Stimulated activated naive CD8-positive, alpha-beta T cell treated with anti-CD3 and anti-CD28 coated beads, Interleukin-15, Interleukin-2, amounts not matched to agents 100 U/mL and 50 U/mL, for 24 hours (primary cell): ENCODE measurements around the gene NDOR1.
A peak's percentile ranks its signal among the peaks of the same experiment; 100 is the strongest.
"Not testable (repeated sequence)": the region's sequence is repeated elsewhere in the genome, so short reads cannot be mapped to it uniquely, and the experiment has no call there.

Experiments
- ATAC-seq: fragments of 150-1000 bp; cut with Tn5 transposase; one replicate; pipeline ENCODE4 v1.10.0; 2021
- DNase-seq: peaks from one replicate; pipeline ENCODE4 v3.0.0; 2021

Gene NDOR1

DNA sequence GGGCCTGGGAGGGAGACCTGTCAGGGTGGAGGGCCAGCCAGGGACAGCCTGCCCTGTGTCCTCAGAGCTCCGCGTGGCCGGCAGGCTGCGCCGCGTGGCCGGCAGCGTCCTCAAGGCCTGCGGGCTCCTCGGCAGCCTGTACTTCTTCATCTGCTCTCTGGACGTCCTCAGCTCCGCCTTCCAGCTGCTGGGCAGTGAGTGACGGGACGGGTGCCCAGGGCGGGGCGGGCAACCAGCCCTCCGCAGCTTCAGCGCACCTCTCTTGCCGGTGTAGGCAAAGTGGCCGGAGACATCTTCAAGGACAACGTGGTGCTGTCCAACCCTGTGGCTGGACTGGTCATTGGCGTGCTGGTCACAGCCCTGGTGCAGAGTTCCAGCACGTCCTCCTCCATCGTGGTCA lies 27.0 kb downstream of the NDOR1 start:
- no peak for DNase-seq
- ATAC-seq: no peak

DNA sequence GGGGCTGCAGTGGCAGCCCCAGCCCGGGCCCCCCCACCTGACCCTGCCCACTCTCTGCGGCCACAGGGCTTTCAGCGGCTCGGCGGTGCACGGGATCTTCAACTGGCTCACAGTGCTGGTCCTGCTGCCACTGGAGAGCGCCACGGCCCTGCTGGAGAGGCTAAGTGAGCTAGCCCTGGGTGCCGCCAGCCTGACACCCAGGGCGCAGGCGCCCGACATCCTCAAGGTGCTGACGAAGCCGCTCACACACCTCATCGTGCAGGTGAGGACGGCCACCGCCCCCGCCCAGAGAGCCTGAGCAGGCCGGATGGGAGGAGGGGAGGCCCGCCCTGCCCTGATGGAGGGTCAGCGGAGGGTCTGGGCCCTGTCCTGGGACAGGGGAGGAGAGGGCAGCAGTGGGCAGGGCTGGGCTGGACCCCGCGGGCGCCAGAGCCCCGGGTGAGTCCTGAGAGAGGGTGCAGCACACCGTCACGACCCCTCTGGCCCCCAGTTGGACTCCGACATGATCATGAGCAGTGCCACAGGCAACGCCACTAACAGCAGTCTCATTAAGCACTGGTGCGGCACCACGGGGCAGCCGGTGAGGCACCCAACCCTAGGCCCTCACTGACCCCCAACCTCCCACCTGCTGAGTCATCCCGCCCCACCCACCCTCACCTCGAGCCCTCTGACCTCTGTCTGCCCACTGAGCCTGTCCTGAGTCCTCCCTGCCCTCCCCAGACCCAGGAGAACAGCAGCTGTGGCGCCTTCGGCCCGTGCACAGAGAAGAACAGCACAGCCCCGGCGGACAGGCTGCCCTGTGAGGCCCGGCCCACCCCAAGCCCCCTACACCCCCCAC lies 27.9 kb downstream of the NDOR1 start:
- ATAC-seq (no peak), DNase-seq (no peak)

DNA sequence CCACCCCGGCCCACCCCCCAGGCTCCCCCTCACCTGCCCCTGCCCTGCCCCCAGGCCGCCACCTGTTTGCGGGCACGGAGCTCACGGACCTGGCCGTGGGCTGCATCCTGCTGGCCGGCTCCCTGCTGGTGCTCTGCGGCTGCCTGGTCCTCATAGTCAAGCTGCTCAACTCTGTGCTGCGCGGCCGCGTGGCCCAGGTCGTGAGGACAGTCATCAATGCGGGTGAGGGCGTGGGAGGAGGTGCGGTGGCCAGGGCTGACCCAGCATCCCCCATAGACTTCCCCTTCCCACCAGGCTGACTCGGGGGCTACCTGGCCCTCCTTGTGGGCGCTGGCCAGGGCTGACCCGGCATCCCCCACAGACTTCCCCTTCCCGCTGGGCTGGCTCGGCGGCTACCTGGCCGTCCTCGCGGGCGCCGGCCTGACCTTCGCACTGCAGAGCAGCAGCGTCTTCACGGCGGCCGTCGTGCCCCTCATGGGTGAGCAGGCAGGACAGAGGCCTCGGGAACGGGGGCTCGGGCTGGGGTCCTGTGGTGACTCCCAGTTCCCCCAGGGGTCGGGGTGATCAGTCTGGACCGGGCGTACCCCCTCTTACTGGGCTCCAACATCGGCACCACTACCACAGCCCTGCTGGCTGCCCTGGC lies 28.7 kb downstream of the NDOR1 start:
- DNase-seq (no peak), ATAC-seq (no peak)

DNA sequence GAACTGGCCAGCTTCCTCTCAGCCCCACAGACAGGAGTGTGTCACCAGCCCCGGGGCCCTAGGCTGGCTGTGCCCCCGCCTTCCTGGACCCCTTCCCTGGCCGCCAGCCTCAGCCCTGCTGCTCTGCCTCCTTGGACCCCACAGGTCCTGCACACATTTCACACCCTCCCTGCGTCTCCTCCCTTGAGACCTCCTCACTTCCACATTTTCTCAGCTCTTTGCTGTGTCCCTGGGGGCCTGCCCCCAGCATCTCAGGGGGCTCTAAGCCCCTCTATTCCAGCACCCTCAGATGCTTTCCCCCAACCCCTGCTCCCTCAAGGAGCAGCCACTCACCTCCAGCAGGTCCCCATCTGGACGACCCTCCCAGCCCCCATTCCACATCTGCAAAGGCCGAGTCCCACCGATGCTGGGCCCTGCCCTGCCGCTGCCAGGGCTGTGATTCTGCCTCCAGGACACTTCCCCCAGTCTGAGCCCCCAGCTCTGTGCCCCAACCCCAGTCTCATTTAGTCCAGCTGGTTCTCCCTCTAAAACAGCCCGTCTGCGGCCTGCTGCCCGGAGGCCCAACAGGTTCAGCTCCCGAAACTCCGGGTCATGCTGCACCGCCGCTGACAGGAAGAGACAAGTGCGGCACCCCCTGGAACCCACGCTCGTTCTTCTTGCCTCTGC lies 29.4 kb downstream of the NDOR1 start:
- no peak for DNase-seq

DNA sequence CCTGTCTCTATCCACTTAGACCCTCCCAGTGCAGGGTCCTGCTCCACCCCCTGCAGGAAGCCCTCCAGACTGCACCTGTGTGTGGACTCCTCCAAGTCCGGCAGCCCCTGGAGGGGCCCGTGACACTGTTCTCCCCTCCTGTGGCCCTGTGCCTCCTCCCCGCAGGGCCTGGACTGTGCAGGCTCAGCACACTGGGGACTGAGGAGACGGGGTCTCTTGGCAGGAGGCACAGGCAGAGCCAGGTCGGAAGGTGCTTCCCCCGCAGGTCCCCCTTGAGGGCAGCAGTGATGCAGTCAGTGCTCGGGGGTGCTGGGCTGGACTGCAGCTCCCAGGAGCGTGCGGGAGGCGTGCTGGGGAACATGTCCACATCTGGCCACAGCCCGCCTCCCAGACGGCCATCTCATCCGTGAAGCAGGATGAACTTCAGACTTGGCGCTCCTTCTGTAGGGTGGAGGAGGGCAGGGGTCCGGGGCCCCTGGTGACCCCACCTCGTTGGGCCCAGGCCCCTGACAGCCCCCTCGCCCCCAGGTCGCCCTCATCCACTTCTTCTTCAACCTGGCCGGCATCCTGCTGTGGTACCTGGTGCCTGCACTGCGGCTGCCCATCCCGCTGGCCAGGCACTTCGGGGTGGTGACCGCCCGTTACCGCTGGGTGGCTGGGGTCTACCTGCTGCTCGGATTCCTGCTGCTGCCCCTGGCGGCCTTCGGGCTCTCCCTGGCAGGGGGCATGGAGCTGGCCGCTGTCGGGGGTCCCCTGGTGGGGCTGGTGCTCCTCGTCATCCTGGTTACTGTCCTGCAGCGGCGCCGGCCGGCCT lies 30.1 kb downstream of the NDOR1 start:
- no peak for ATAC-seq
- DNase-seq: no peak

More for the DNA sequence above, 29.4 kb downstream of the NDOR1 start:
- no peak for ATAC-seq

DNA sequence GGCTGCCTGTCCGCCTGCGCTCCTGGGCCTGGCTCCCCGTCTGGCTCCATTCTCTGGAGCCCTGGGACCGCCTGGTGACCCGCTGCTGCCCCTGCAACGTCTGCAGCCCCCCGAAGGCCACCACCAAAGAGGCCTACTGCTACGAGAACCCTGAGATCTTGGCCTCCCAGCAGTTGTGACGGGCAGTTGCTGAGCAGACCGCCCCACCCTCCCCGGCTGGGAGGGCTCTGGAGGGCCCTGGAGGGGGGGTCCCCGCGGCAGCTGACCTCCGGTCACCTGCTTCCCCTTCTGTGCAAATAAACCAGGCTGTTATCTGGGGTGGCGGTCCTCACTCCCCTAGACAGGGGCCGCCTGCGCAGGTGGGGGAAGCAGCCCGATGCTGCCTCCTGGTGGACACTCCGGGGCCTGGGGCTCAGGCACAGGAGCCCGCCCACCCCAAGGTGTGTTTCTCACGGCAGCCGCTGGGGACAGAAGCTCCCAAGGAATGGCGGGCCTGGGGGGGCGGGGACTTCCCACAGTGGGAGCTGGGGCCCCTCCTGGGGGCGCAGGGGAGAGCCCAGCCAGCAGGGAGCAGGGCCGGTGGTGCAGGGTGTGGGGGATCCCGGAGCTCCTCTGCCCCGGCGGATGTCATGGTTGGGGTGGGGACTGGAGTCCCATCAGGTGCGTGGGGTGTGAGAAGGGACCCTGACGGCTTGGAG lies 30.9 kb downstream of the NDOR1 start:
- DNase-seq: peak; percentile 97
- ATAC-seq: peak; percentile 38

DNA sequence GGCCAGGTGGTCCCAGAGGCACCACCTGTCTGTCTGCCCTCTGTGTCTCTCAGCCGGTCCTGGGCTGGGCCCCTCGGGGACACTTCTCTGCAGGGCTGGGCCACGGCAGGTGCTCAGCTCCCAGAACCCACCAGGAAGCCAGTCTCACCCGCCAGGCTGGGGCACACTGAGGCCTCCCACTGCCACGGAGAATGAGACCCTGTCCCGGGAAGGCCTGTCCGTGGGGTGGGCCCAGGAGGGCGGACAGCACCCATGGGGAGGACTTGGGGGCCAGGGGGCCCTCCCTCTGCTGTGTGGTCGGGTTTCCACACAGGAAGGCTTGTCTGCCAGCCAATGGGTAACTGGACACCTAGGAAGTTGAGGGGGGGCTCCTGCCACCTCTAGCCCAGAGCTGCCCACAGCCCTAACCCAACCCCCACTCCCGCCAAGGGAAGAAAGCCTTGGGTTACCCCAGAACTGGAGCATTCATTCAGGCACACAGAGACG lies 31.5 kb downstream of the NDOR1 start:
- DNase-seq (no peak), ATAC-seq (no peak)

DNA sequence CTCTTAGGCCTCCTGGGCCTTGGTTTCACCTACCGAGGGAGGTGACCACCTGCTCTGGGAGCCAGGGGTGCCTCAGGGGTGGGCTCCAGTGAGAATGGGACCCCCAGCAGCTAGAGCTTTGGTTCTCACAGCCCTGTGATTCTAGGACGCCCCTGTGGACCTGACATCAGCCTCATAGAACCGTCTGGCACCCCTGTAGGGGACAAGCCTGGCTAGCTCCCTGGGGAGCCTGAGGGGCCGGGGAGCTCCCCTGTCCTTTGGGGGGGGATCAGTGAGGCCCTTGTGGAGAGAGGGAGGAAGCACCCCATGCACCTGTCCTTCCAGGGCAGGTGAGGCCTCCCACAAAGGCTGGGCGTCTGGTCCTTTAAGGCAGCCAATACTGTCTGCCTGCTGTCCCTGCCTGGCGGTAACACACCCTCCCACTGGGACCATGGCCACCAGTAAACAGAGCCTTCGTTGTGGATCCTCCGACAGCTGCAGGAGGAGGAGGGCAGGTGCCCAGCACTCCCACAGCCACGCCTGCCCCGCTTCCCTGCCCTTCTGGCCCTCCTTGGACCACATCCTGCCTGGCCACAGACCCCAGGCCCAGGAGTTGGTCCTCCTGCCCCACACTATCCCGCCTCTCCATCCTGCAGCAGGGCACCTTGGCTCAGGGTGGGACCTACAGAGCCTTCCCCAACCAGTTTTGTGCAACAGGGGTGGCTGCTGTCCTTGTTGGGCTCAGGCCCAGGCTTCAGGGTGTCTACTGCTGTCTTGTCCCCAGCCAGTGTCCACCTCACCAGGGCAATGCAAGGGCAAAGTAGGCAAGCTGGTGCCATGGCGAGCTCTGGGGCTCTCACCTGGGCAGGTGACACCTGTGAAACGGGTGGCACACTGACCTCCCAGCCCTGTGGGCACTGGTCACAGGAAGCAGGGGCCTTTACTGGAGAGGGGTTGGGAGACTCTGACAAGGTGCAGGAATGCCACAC lies 32.5 kb downstream of the NDOR1 start:
- no peak for ATAC-seq

DNA sequence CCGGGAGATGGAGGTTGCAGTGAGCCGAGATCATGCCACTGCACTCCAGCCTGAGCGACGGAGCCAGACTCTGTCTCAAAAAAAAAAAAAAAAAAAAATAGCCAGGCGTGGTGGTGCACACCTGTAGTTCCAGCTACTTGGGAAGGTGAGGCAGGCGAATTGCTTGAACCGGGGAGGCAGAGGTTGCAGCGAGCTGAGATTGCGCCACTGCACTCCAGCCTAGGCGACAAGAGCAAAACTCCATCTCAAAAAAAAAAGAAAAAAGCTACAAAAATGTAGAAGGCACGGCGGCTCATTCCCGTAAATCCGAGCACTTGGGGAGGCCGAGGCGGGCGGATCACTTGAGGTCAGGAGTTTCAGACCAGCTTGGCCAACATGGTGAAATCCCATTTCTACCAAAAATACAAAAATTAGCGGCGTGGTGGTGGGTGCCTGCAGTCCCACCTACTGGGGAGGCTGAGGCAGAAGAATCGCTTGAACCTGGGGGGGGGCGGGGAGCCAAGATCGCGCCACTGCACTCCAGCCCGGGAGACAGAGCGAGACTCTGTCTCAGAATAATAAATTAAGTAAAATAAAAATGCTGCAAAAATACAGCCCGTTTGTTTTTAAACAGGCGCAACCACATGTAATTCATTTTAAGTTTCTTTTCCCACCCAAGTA lies 34.2 kb downstream of the NDOR1 start:
- ATAC-seq, DNase-seq: not testable (repeated sequence)

More for the DNA sequence above, 32.5 kb downstream of the NDOR1 start:
- DNase-seq: no peak

DNA sequence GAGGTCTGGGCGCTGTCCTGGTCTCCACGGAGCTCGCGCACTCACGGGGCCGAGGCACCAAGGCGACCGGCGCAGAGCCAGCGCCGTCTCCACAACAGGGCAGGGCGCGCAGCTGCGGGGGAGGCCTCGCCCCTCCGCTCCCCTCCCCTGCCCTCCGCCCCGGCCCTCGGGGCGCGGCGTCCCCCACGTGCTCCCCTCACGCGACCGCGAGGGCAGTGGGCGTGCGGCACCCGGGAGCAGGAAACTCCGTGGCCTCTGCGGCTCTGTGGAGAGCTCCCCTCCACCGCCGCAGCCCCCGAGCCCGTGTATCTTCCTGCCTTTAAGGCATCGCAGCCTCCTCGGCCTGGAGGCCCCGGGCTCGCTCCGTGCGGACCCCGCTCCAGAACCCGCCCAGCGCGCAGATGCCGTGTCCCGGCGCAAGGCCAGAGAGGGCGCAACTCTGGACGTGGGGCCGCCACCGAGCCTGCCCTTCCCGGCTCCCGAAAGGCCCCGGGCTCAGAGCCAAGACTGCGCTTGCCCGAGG lies 34.9 kb downstream of the NDOR1 start:
- DNase-seq (peak; percentile 76), ATAC-seq (peak; percentile 14)

DNA sequence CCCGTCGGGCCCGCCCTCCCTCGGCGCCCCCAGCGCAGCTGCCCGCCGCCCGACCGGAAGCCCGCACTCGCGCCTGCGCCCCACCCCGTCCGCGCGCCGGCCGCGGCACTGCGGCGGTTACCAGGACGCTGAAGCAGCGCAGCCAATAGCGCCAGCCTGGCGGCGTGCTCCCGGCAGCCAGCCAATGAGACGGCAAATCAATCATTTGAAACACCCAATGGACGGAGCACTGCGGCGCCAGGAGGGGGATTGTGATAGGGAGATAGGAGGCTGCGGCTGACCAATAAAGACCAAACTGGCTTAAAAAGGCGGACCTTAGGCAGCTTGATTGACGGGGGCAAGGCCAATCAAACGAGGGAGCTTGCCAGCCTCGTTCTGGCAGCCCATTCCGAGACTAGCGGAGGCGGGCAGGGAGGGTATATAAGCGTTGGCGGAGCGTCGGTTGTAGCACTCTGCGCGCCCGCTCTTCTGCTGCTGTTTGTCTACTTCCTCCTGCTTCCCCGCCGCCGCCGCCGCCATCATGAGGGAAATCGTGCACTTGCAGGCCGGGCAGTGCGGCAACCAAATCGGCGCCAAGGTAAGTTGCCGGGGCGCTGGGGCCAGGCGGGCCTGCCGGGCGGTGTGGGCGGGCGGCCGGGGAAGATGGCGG lies 35.5 kb downstream of the NDOR1 start, which contains the start of gene TUBB4B:
TUBB4B (plus strand) TSS at position 447 of the 649 bp plus-strand sequence; CDS start at position 521, 74 bp downstream.
- peak; percentile 77 for ATAC-seq
- peak; percentile 95 for DNase-seq

DNA sequence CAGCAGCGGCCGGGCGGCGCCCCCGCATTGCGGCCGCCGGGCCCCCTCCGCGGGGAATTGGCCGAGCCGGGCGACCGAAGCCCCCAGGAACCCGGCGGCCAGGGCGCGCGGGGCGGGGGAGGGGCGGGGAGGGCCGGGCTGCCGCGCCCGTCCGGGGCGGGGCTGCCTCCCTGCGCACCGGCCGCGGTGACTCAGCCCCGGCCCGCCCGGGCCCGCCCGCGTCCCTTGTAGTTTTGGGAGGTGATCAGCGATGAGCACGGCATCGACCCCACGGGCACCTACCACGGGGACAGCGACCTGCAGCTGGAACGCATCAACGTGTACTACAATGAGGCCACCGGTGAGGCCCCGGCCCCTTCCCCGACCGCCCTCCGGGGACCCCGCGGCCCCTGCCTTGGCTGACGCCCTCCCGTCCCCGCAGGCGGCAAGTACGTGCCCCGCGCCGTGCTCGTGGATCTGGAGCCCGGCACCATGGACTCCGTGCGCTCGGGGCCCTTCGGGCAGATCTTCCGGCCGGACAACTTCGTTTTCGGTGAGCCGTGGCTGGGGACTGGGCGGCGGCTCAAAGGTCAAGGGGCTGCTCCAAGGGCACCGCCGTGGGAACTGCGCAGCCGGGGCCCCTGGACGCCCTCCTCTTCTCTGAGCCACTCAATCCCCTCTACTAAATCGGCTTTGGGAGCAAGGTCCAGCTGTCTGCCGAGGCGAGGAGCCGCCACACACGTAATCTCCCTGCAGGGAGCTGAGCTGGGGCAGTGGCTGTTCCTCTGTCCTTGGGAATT lies 36.2 kb downstream of the NDOR1 start:
- DNase-seq (peak; percentile 77), ATAC-seq (peak; percentile 11)

DNA sequence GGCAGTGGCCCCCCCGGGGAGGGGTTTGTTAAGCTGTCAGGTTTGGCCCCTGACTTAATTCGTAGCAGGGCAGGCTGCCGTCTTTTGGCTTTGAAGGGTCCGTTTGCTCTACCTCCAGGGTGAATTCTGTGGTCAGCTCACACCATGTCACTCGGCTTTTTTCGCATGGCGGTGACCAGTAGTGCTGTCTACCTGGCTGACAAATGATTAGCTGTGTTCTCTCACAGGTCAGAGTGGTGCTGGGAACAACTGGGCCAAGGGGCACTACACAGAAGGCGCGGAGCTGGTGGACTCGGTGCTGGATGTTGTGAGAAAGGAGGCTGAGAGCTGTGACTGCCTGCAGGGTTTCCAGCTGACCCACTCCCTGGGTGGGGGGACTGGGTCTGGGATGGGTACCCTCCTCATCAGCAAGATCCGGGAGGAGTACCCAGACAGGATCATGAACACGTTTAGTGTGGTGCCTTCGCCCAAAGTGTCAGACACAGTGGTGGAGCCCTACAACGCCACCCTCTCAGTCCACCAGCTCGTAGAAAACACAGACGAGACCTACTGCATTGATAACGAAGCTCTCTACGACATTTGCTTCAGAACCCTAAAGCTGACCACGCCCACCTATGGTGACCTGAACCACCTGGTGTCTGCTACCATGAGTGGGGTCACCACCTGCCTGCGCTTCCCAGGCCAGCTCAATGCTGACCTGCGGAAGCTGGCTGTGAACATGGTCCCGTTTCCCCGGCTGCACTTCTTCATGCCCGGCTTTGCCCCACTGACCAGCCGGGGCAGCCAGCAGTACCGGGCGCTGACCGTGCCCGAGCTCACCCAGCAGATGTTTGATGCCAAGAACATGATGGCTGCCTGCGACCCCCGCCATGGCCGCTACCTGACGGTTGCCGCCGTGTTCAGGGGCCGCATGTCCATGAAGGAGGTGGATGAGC lies 37.0 kb downstream of the NDOR1 start:
- ATAC-seq (no peak), DNase-seq (no peak)

DNA sequence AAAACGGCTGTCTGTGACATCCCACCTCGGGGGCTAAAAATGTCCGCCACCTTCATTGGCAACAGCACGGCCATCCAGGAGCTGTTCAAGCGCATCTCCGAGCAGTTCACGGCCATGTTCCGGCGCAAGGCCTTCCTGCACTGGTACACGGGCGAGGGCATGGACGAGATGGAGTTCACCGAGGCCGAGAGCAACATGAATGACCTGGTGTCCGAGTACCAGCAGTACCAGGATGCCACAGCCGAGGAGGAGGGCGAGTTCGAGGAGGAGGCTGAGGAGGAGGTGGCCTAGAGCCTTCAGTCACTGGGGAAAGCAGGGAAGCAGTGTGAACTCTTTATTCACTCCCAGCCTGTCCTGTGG lies 37.7 kb downstream of the NDOR1 start:
- not testable (repeated sequence) for ATAC-seq, DNase-seq

DNA sequence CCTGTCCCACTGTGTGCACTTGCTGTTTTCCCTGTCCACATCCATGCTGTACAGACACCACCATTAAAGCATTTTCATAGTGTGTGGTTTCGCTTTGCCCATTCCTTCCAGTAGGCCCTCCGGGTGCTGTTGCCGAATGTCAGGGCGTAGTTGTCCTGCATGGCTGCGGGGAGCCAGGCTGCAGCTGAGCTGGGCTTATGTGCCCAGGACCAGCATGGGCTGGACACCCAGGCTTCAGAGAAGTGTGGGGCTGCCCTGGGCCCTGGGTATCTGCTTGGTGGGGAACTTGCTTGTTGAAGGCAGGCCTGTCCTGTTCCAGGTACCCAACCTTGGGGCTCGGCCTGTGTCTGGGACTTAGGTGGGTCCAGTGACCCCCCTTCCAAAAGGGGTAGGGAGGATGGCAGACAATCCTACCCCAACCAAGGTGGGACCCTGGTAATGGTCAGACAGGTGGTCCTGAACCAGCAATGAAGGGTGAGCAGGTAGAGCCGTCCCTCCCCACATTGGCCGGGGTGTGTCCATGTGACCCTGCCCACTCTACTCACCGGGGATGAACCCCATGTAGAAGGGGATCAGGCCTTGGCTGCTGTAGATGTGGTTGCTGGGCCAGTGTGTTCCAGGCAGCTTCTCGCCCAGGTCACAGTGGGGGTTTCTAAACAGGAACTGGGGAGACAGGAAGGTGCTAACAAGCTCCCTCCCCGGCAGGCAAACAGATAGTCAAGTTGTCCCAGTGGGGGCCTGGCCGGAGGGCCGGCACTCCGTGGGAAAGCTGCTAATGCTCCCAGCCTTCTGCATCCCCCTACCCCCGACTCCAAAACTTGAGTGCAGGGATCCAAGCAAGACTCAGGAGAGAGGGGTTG lies 38.4 kb downstream of the NDOR1 start:
- ATAC-seq: no peak
- no peak for DNase-seq
